Neuronal stem cell (in vitro differentiated cells): Measurements from ENCODE around the gene ANKRD44.

Experiments
- DNase-seq: peaks from one replicate; pipeline ENCODE4 v3.0.0-alpha.2; 2013; ENCODE audit warnings: low spot score
- H2AFZ ChIP-seq: one replicate; pipeline ENCODE4 v1.6.1; 2013; ENCODE audit warnings: mild to moderate bottlenecking, low read length, inconsistent platforms
- H2AK5ac ChIP-seq: 2 replicates; pipeline ENCODE4 v1.6.1; 2013; ENCODE audit warnings: low read depth, mild to moderate bottlenecking, inconsistent platforms, low read length, moderate library complexity, mixed read lengths
- H2BK120ac ChIP-seq: 2 replicates; pipeline ENCODE4 v1.6.1; 2013; ENCODE audit warnings: low read depth, mild to moderate bottlenecking, inconsistent platforms, low read length, moderate library complexity, mixed read lengths
- H2BK12ac ChIP-seq: one replicate; pipeline ENCODE4 v1.6.1; 2013; ENCODE audit warnings: low read length, inconsistent platforms
- H2BK15ac ChIP-seq: 2 replicates; pipeline ENCODE4 v1.6.1; 2013; ENCODE audit warnings: mild to moderate bottlenecking, low read length, inconsistent platforms, mixed read lengths
- H2BK5ac ChIP-seq: one replicate; pipeline ENCODE4 v1.6.1; 2013; ENCODE audit warnings: inconsistent platforms, mild to moderate bottlenecking, low read length, moderate library complexity
- H3K14ac ChIP-seq: one replicate; pipeline ENCODE4 v1.6.1; 2013; ENCODE audit warnings: low read length, inconsistent platforms
- H3K18ac ChIP-seq: 2 replicates; pipeline ENCODE4 v1.6.1; 2013; ENCODE audit warnings: low read length, inconsistent platforms
- H3K23ac ChIP-seq: 2 replicates; pipeline ENCODE4 v1.6.1; 2013; ENCODE audit warnings: low read depth, mild to moderate bottlenecking, mixed read lengths, low read length, inconsistent platforms; ENCODE audit not compliant: poor library complexity
- H3K27ac ChIP-seq: replicated peaks from 3 replicates; pipeline ENCODE4 v1.5.1; 2013; ENCODE audit warnings: low read length, inconsistent platforms
- H3K27me3 ChIP-seq, 3 experiments: 2 replicates each; pipeline ENCODE4 v1.6.1; 2013; ENCODE audit warnings: low read length in 3 of 3, mild to moderate bottlenecking in 2 of 3, inconsistent platforms in 1 of 3, low read depth in 1 of 3, mixed read lengths in 1 of 3, moderate library complexity in 1 of 3; ENCODE audit not compliant: control insufficient read depth in 3 of 3, insufficient read depth in 3 of 3
- H3K36me3 ChIP-seq, 2 donors: replicated peaks in 1 of 2; 2 replicates each; pipeline ENCODE4 v1.6.1; 2013; ENCODE audit warnings: low read length in 2 of 2; ENCODE audit not compliant: control insufficient read depth in 2 of 2, insufficient read depth in 2 of 2
- H3K4ac ChIP-seq: 2 replicates; pipeline ENCODE4 v1.6.1; 2013; ENCODE audit warnings: inconsistent platforms, mild to moderate bottlenecking, low read length, moderate library complexity
- H3K4me1 ChIP-seq, 2 donors: 1 replicate in 1 of 2; 2 replicates in 1 of 2; pipeline ENCODE4 v1.6.1; 2013; ENCODE audit warnings: low read length in 2 of 2, low read depth in 1 of 2; ENCODE audit not compliant: control insufficient read depth in 2 of 2, insufficient read depth in 1 of 2
- H3K4me2 ChIP-seq: one replicate; pipeline ENCODE4 v1.6.1; 2013; ENCODE audit warnings: mild to moderate bottlenecking, low read length, inconsistent platforms; ENCODE audit not compliant: insufficient read depth, poor library complexity, severe bottlenecking
- H3K4me3 ChIP-seq, 2 donors: 2 replicates each; pipeline ENCODE4 v1.5.1; 2013; ENCODE audit warnings: low read length in 2 of 2, mild to moderate bottlenecking in 2 of 2, inconsistent platforms in 1 of 2, moderate library complexity in 1 of 2
- H3K79me1 ChIP-seq: one replicate; pipeline ENCODE4 v1.6.1; 2013; ENCODE audit warnings: low read depth, mild to moderate bottlenecking, inconsistent platforms, low read length, moderate library complexity
- H3K9ac ChIP-seq: one replicate; pipeline ENCODE4 v1.6.1; 2013; ENCODE audit warnings: mild to moderate bottlenecking, low read depth, low read length, inconsistent platforms; ENCODE audit not compliant: poor library complexity
- H3K9me3 ChIP-seq, 2 donors: replicated peaks in 1 of 2; 2 replicates each; pipeline versions ENCODE3 to v1.6.1; 2013; ENCODE audit warnings: low read length in 2 of 2, mild to moderate bottlenecking in 2 of 2, inconsistent platforms in 1 of 2, low read depth in 1 of 2, mixed read lengths in 1 of 2, moderate library complexity in 1 of 2; ENCODE audit not compliant: control insufficient read depth in 2 of 2, insufficient read depth in 1 of 2
- H4K8ac ChIP-seq: one replicate; pipeline ENCODE4 v1.6.1; 2013; ENCODE audit warnings: low read depth, mild to moderate bottlenecking, inconsistent platforms, low read length, moderate library complexity
- H4K91ac ChIP-seq: one replicate; pipeline ENCODE4 v1.6.1; 2013; ENCODE audit warnings: low read length, low read depth, mild to moderate bottlenecking, inconsistent platforms; ENCODE audit not compliant: poor library complexity
- WGBS, 2 donors: extraction: QIAGEN DNeasy Blood & Tissue Kit; methylation state at CpG; one replicate each; pipeline ENCODE4 v1.1.7; 2013; ENCODE audit warnings: missing lambda C conversion rate in 2 of 2, mixed read lengths in 1 of 2; ENCODE audit not compliant: insufficient read length in 2 of 2, insufficient replicate concordance in 1 of 2; ENCODE audit errors: extremely low coverage in 2 of 2; 5-methylcytosine and 5-hydroxymethylcytosine counted together

Gene ANKRD44

DNA sequence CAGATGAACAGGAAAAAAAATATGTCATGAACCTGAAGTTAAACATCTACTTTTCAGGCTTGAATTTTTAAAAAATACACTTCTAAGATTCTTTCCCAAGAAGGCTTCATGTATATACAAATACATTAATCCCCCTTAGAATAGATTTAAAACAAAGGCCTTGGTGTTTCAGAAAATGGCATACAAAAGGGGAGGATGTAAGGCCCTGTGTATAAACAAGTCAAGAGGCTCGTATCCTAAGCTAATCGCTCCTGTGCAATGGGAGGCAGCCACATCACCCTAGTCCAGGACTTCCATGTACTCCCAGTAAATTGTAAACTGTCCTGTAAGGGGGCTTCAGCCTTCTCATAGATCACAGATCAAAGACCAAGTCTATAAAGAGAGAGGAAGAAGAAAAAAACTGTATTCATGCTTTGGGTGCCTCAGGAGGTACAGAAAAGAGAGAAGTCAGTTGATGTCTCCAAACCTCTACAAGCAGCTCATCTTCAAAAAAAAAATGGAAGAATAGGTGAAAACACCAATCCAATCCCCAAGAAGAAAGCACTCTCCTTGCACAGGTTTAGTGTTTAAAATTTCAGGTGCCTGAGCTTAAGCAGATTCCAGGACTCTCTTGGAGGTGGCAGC, 53.9 kb downstream of the ANKRD44 start:
- Histone ChIP-seq H3K9me3 (no peaks in the 10 kb centered on the region), H3K36me3 (no peaks in the 10 kb centered on the region), H2BK12ac (no peak overlapping the region), H4K8ac (no peak overlapping the region), H3K4me3 (no peak overlapping the region), H3K9ac (no peak overlapping the region), H3K4ac (no peak overlapping the region), H3K14ac (no peak overlapping the region), H3K27me3 (no peaks in the 10 kb centered on the region), H3K4me1 (peaks cover 6 to 8% of the 10 kb centered on the region in 2 donors), H3K79me1 (no peaks in the 10 kb centered on the region), H3K18ac (no peak overlapping the region), H2BK120ac (no peak overlapping the region), H3K27ac (no peak overlapping the region), H2AK5ac (no peak overlapping the region), H3K4me2 (no peak overlapping the region), H3K23ac (no peak overlapping the region), H4K91ac (no peak overlapping the region), H2AFZ (peak overlapping the region; percentile 82), H2BK5ac (no peak overlapping the region), H2BK15ac (no peak overlapping the region)
- WGBS, 2 donors: no CpG with 5 or more reads among the region's 2 CpGs
- DNase-seq: no peak

DNA sequence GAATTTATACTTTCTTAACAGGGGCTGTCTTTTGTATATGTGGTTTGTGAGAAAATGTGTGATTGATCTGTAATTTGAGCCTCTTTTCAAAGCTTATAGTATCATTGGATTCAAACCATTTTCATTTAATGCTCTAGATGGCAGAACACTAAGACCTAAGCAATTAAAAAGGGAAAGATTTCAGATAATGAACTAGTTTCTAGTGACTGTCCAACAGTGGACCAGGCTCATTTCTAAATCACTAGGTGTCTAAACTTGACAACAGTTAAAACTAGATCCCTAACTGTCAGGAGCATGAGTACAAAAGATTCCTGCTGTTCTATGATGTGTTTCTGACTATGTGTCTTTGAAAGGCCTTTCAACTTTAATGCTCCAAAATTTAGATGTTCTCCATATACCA, 54.6 kb downstream of the ANKRD44 start:
- Histone ChIP-seq H2BK120ac (no peak overlapping the region), H2BK5ac (no peak overlapping the region), H4K8ac (no peak overlapping the region), H4K91ac (no peak overlapping the region), H3K4me1 (peaks cover 6 to 8% of the 10 kb centered on the region in 2 donors), H2BK15ac (no peak overlapping the region), H3K4me2 (no peak overlapping the region), H2AFZ (peak overlapping the region; percentile 82), H3K27ac (no peak overlapping the region), H3K4ac (no peak overlapping the region), H3K9ac (no peak overlapping the region), H2AK5ac (no peak overlapping the region), H3K36me3 (no peaks in the 10 kb centered on the region), H3K27me3 (no peaks in the 10 kb centered on the region), H3K79me1 (no peaks in the 10 kb centered on the region), H3K4me3 (no peak overlapping the region), H3K14ac (no peak overlapping the region), H3K18ac (no peak overlapping the region), H3K9me3 (no peaks in the 10 kb centered on the region), H2BK12ac (no peak overlapping the region), H3K23ac (no peak overlapping the region)
- DNase-seq: no peak

DNA sequence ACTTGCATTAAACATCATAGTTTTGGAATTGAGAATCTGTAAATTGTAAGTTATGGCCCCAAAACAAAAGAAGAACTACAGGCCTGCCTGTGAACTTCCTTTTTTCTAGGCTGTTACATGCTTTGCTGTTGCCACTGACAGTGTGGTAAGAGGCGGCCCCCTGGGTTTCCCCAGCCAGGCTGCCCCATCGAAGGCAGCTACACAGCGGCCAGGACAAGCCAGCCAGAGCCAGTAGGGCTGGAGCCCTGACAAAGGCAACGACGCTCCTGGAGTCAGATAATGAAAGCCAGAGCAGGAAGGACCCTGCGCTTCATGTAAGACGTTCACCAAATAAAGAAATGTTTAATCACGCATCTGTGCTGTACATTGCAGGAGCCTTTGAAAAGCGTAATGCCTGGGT, 55.0 kb downstream of the ANKRD44 start:
- Histone ChIP-seq H3K9me3 (no peaks in the 10 kb centered on the region), H4K8ac (no peak overlapping the region), H2BK12ac (no peak overlapping the region), H2BK5ac (no peak overlapping the region), H3K18ac (peak overlapping the region; percentile 8), H2BK120ac (no peak overlapping the region), H2AK5ac (no peak overlapping the region), H3K4me2 (no peak overlapping the region), H3K4me3 (peak overlapping the region in 1 of 2 donors; percentile 15), H3K4me1 (peaks cover 6 to 8% of the 10 kb centered on the region in 2 donors), H3K27ac (no peak overlapping the region), H3K4ac (no peak overlapping the region), H2AFZ (peak overlapping the region; percentile 82), H3K36me3 (no peaks in the 10 kb centered on the region), H4K91ac (no peak overlapping the region), H3K79me1 (no peaks in the 10 kb centered on the region), H3K27me3 (no peaks in the 10 kb centered on the region), H3K23ac (no peak overlapping the region), H2BK15ac (no peak overlapping the region), H3K9ac (no peak overlapping the region), H3K14ac (no peak overlapping the region)
- peak; percentile 33 for DNase-seq
- no CpG with 5 or more reads among the region's 9 CpGs for WGBS, 2 donors

DNA sequence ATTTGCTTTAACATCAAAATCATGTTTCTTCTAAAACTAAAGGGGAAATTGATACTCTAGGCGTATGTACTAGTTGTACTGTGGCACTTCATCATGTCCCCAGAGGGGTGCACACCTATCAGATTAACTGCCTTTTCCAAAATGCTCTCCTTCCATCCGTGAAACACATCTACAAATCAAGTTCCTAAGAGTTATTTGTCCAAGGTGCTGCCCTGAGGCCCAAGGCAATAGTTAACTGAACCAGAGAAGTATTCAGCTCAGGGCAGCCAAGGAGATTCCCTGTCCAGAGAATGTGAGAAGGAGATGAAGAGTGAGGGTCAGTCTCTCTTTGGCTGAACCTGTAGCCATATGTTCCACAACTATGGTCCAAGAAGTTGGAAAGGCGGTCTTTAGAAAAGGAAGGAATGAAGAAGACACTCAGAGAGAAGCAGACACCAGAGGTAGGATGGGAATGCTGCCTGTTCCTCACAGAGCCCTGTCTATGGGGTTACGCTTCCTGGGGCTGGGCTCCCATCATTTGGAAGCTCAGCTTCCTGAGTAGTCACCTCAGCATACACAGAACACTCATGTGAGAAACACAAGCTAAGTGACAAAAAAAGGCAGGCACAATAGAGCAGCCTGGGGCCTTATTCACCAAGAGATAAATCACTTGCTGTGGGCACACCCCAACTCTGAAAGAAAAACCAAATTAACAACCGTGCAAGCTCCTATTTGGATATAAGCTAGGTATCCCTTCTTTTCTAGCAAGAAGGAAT, 55.6 kb downstream of the ANKRD44 start:
- H2BK12ac ChIP-seq: no peak overlapping the region
- no peak for DNase-seq

More for the DNA sequence above, 55.6 kb downstream of the ANKRD44 start:
- WGBS, 2 donors: no CpG with 5 or more reads among the region's 5 CpGs
- Histone ChIP-seq H3K4me3 (no peak overlapping the region), H2BK5ac (no peak overlapping the region), H3K4me2 (no peak overlapping the region), H2AK5ac (no peak overlapping the region), H3K4me1 (peaks cover 6 to 8% of the 10 kb centered on the region in 2 donors), H2BK15ac (no peak overlapping the region), H3K18ac (no peak overlapping the region), H3K9me3 (no peaks in the 10 kb centered on the region), H3K9ac (no peak overlapping the region), H3K36me3 (no peaks in the 10 kb centered on the region), H2BK120ac (peak overlapping the region; percentile 39), H3K79me1 (no peaks in the 10 kb centered on the region), H3K4ac (no peak overlapping the region), H4K91ac (no peak overlapping the region), H3K14ac (no peak overlapping the region), H3K23ac (no peak overlapping the region), H2AFZ (peak overlapping the region; percentile 82), H3K27me3 (no peaks in the 10 kb centered on the region), H4K8ac (no peak overlapping the region), H3K27ac (no peak overlapping the region)
